OCI-LY7 (cell line): ENCODE results near the gene RNF213.

ENCODE experiments used
- EZH2phosphoT487 ChIP-seq: fragments of 200-600 bp; sonication (generic); IDR thresholded peaks from 2 replicates; pipeline ENCODE4 v1.6.1; 2018; ENCODE audit warnings: low read depth, borderline replicate concordance, mild to moderate bottlenecking, mixed run types, antibody characterized with exemption, low read length, moderate library complexity, mixed read lengths
- TF ChIP-seq, protein P1 (sequence below): fragments of 200-600 bp; sonication (generic); conservative IDR thresholded peaks from 2 replicates; pipeline ENCODE4 v1.5.1; 2014; ENCODE audit warnings: mild to moderate bottlenecking, antibody characterized with exemption, low read length, moderate library complexity, mixed read lengths

DNA sequence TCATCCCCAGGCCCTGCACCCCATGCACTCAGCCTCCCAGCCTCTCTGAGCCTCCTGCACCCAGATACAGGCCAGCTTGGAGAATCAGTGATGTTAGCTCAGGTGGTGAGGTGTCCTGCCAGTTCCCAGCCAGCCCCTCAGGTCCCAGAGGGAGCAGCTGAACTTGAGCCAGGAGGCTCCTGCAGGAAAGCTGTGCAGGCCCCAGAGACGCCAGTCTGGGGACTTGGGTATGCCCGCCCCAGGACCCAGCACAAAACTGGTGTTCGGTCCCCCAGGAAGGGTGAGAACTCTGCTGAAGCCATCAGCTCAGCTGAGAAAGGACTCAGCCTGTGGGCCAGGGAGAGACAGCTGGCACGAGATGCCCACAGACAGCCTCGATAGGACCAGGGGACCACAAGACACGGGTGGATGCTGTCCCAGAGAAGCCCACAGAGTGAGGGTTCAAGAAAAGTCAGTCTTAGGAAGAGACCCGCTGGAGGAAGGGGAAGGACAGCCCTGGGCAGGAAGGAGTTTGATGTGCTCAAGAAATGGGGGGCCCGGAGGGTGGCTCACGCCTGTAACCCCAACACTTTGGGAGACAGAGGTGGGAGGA is 165.3 kb downstream of the RNF213 start:
- TF ChIP-seq, protein P1, sequence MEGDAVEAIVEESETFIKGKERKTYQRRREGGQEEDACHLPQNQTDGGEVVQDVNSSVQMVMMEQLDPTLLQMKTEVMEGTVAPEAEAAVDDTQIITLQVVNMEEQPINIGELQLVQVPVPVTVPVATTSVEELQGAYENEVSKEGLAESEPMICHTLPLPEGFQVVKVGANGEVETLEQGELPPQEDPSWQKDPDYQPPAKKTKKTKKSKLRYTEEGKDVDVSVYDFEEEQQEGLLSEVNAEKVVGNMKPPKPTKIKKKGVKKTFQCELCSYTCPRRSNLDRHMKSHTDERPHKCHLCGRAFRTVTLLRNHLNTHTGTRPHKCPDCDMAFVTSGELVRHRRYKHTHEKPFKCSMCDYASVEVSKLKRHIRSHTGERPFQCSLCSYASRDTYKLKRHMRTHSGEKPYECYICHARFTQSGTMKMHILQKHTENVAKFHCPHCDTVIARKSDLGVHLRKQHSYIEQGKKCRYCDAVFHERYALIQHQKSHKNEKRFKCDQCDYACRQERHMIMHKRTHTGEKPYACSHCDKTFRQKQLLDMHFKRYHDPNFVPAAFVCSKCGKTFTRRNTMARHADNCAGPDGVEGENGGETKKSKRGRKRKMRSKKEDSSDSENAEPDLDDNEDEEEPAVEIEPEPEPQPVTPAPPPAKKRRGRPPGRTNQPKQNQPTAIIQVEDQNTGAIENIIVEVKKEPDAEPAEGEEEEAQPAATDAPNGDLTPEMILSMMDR, result no peak
- TF ChIP-seq EZH2phosphoT487, result no peak
